Esophagus (tissue), 2 donors: ENCODE results near the gene ELL3. TPM values are rescaled to one million over a fixed set of nuclear protein-coding genes. Genes with fewer than 3 reads are reported as not detected.

ENCODE experiments used
- H3K27ac ChIP-seq, 2 donors: one replicate each; pipeline ENCODE4 v1.5.1; 2013; ENCODE audit warnings: low read depth in 2 of 2, mild to moderate bottlenecking in 2 of 2, inconsistent platforms in 1 of 2, low read length in 1 of 2, moderate library complexity in 1 of 2
- H3K27me3 ChIP-seq, 2 donors: one replicate each; pipeline ENCODE4 v1.6.1; 2013; ENCODE audit warnings: low read length in 2 of 2, control low read depth in 1 of 2, mild to moderate bottlenecking in 1 of 2; ENCODE audit not compliant: insufficient read depth in 2 of 2, control insufficient read depth in 1 of 2
- H3K36me3 ChIP-seq, 2 donors: one replicate each; pipeline ENCODE4 v1.6.1; 2013; ENCODE audit warnings: low read length in 1 of 2; ENCODE audit not compliant: control insufficient read depth in 2 of 2, insufficient read depth in 2 of 2
- H3K4me1 ChIP-seq, 2 donors: one replicate each; pipeline ENCODE4 v1.6.1; 2013; ENCODE audit warnings: low read length in 1 of 2; ENCODE audit not compliant: control insufficient read depth in 2 of 2, insufficient read depth in 2 of 2
- H3K4me3 ChIP-seq, 2 donors: one replicate each; pipeline ENCODE4 v1.5.1; 2013; ENCODE audit warnings: low read length in 2 of 2, mild to moderate bottlenecking in 2 of 2, low read depth in 1 of 2, moderate library complexity in 1 of 2
- H3K9me3 ChIP-seq, 2 donors: one replicate each; pipeline ENCODE4 v1.6.1; 2013; ENCODE audit warnings: mild to moderate bottlenecking in 2 of 2, low read depth in 1 of 2, low read length in 1 of 2, moderate library complexity in 1 of 2; ENCODE audit not compliant: control insufficient read depth in 2 of 2, insufficient read depth in 1 of 2
- WGBS, 2 donors: extraction: QIAGEN DNeasy Blood & Tissue Kit; methylation state at CpG; one replicate each; pipeline ENCODE4 v1.1.7; 2013; 5-methylcytosine and 5-hydroxymethylcytosine counted together
- polyA plus RNA-seq, 2 donors: library from polyadenylated mRNA; stranded (reverse); fragments of 200-250 nt; gene quantifications; one replicate each; pipeline ENCODE4 v1.2.3, GENCODE V29; 2013
- donor health status: healthy with polysubstance abuse.
- donor health status: Bipolar disorder and iron deficiency.

ELL3 gene
- polyA plus RNA-seq, 2 donors = 14.5 to 15.5 TPM

- WGBS, 2 donors = 1% methylated on average over 33 of the region's 33 CpGs
- peak overlapping the region; percentile 92 to 94 for H3K4me3 ChIP-seq
- peaks cover 4 to 7% of the 10 kb centered on the region in 2 donors for H3K4me1 ChIP-seq
Measured at GRCh38 chr15:43792761-43793476, 16.2 kb upstream of the ELL3 start.

GRCh38 chr15:43791993-43792760 is 15.4 kb upstream of the ELL3 start, which contains the start of gene SERF2:
Gene SERF2, plus strand, starts transcription at chr15:43792320. Its CDS starts 57 bp downstream, at chr15:43792377.
- Histone ChIP-seq H3K4me3 (peak within 1 kb of the TSS; percentile 92 to 94), H3K36me3 (peaks cover 7 to 13% of the 10 kb centered on the region in 2 donors), H3K9me3 (no peaks in the 10 kb centered on the region), H3K27ac (peak within 1 kb of the TSS; percentile 93 to 95), H3K27me3 (no peaks in the 10 kb centered on the region), H3K4me1 (peaks cover 4 to 7% of the 10 kb centered on the region in 2 donors)
- WGBS, 2 donors = 1% methylated on average over 57 to 66 of the region's 66 CpGs

More at GRCh38 chr15:43792761-43793476, 16.2 kb upstream of the ELL3 start:
- Histone ChIP-seq H3K36me3 (peaks cover 7 to 13% of the 10 kb centered on the region in 2 donors), H3K27ac (peak overlapping the region; percentile 93 to 95), H3K9me3 (no peaks in the 10 kb centered on the region), H3K27me3 (no peaks in the 10 kb centered on the region)

DNA sequence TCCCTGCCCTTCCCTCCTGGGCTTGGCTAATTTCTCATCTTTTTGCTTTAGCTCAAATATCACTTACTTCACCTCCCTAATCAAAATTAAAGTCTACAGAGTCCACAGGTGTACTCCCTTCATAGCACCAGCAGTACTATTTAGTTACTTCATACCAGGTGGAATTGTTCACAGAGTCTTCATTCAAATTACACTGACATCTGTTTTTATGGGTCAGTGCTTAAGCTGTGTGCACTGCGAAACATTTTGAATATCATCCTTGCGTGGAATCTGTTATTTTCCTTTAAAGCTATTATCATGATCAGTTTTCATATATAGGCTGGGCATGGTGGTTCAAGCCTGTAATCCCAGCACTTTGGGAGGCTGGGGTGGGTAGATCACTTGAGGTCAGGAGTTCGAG is 12.6 kb upstream of the ELL3 start:
- Histone ChIP-seq H3K27me3 (no peaks in the 10 kb centered on the region), H3K36me3 (peaks cover 0 to 6% of the 10 kb centered on the region in 2 donors), H3K4me1 (peaks cover 4 to 5% of the 10 kb centered on the region in 2 donors), H3K9me3 (no peaks in the 10 kb centered on the region), H3K27ac (no peak overlapping the region), H3K4me3 (no peak overlapping the region)
- WGBS, 2 donors = 91 to 94% methylated on average over 3 of the region's 3 CpGs

DNA sequence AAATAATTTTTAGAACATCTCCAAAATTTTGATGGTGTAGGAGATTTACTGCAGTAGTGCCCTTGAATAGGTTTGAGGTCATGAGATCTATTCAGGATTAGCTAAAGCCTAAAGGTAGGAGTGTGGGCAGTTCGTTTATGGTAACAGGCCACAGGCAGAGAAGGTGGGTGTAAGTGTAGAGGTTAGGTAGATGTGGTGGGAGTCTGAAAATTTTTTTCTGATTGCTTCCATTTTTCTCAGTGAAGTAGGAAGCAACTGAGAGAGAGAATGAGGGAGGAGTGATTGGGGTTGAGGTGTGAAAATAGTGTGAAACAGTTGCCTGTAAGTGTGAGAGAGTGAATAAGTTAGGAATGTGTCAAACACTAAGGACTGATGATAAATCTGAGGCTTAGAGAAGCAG is 2.2 kb upstream of the ELL3 start:
- Histone ChIP-seq H3K36me3 (no peaks in the 10 kb centered on the region), H3K4me3 (no peak overlapping the region), H3K27ac (no peak overlapping the region), H3K4me1 (peaks cover 0 to 11% of the 10 kb centered on the region in 2 donors), H3K27me3 (no peaks in the 10 kb centered on the region), H3K9me3 (no peaks in the 10 kb centered on the region)
- whole genome bisulfite sequencing, 2 donors = 76 to 85% methylated on average over 1 of the region's 1 CpG

DNA sequence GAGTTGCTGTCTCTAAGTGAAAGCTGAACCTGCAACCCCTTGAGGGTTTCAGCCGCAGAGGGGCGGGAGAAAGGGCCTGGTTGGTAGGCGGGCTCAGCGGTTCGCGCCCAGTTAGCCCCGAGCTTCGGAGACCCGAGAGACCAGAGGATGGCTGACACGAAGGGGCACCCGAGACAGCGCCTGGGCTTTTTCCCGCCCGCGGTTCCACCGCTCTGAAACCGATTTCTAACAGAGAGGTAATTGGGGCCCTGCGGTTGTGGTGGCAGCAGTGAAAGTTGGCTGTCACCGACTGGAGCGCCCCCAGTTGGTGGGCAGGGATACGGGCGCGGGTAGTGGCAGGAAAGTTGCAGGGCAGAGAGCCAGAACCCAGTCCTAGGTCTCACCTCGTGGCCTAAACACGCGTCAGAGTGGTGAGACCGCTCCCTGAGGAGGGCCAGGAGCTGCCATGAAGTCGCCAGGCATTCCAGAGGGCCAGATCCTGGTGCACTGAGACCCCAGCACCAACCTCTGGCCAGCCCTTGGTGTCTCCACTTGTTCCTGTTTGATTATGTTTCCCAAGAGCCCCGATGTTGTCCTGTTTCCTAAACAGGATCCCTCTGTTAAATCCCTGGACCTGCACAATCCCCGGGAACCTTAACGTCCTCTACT is 625 bp upstream of the ELL3 start:
- no peaks in the 10 kb centered on the region for H3K9me3 ChIP-seq
- H3K4me1 ChIP-seq = peaks cover 0 to 11% of the 10 kb centered on the region in 2 donors
- no peaks in the 10 kb centered on the region for H3K27me3 ChIP-seq
- WGBS, 2 donors = 1% methylated on average over 31 of the region's 31 CpGs
- no peaks in the 10 kb centered on the region for H3K36me3 ChIP-seq
- peak overlapping the region; percentile 61 to 69 for H3K4me3 ChIP-seq
- peak overlapping the region; percentile 95 to 97 for H3K27ac ChIP-seq

DNA sequence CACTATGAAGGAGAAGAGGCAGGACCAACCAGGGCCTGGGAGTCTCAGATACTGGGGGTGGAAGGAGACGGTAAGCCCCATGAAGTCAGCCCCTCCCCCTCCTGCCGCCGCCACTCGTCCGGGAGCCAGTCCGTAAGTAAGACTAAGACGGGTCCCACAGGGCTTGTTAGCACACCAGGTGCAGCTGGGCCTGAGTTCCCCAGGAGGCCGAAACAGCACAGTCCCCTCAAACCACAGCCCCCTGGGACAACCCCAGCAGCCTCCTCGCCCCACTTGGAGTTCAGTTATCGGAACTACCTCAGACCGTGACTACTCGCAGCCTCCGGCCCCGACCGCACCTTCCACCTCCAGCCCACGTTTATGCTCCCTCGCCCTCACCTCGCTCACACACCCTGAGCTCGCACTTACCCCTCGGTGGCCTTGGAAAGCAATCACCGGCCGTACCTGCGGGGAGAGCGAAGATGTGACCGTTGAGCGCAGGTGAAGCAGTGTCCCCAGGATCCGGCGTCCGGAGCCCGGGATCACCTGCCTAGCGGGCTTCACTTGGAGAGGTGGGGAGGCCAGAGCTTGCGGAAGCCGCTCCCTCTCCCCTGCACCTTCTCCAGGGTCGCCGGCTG is 557 bp downstream of the ELL3 start:
- no peaks in the 10 kb centered on the region for H3K36me3 ChIP-seq
- H3K27ac ChIP-seq = peak overlapping the region; percentile 93 to 95
- H3K9me3 ChIP-seq = no peaks in the 10 kb centered on the region
- peak overlapping the region; percentile 69 to 75 for H3K4me3 ChIP-seq
- peaks cover 0 to 11% of the 10 kb centered on the region in 2 donors for H3K4me1 ChIP-seq
- no peaks in the 10 kb centered on the region for H3K27me3 ChIP-seq
- WGBS, 2 donors = 19 to 22% methylated on average over 35 of the region's 35 CpGs

DNA sequence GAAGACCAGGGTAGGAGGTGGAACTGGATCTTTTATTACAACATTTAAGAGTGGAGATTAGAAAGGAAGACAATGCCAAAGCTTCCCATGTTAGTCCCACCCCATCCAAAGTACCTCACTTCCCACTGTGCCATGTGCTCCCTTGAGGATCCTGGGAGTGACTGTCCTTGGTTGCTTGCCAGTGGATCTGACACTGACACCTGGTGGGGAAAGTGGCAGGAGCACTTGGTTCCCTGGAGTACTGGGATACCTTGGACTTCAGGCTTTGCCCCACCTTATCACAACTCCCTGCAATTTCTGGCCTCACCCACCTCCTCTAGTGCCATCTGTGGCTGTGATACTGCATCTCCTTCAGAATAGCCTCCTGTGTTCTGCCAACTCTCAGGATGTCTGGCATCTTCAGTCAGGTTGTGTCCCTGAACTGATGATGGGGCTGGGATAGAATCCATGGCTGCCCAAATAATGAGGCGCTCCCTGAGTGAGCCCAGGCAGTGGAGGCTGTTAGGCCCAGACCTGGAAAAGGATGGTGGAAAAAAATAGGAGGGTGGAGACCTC is 1.3 kb downstream of the ELL3 start:
- Histone ChIP-seq H3K9me3 (no peaks in the 10 kb centered on the region), H3K27ac (peak overlapping the region; percentile 93 to 95)
- 76 to 94% methylated on average over 1 of the region's 1 CpG for WGBS, 2 donors

DNA sequence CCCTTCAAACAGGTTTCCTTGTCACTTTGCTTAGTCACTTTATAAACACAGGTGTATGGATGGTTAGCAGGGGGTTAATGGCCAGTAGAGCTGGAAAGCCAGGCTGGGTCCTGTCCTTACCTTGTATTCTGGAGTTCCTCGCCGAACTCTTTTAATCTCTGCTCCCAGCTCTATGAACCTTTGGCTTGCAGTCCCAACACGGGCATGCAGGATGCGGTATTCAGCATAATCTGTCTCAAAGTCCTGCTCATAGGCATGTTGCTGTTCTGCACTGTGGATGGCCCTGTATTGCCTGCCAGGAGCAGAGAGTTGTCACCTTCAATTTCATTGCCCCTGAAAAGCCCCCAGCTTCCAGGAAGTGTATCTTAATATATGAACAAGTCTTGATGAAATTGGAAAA is 2.7 kb downstream of the ELL3 start:
- Histone ChIP-seq H3K36me3 (no peaks in the 10 kb centered on the region), H3K4me3 (no peak overlapping the region), H3K9me3 (no peaks in the 10 kb centered on the region), H3K27me3 (no peaks in the 10 kb centered on the region), H3K4me1 (peaks cover 0 to 11% of the 10 kb centered on the region in 2 donors), H3K27ac (no peak overlapping the region)
- 75 to 78% methylated on average over 4 of the region's 4 CpGs for WGBS, 2 donors

More for the DNA sequence above, 1.3 kb downstream of the ELL3 start:
- H3K27me3 ChIP-seq = no peaks in the 10 kb centered on the region
- H3K4me1 ChIP-seq = peaks cover 0 to 11% of the 10 kb centered on the region in 2 donors
- H3K36me3 ChIP-seq = no peaks in the 10 kb centered on the region
- H3K4me3 ChIP-seq = peak overlapping the region; percentile 69 to 75

GRCh38 chr15:43772624-43773023 is 4.1 kb downstream of the ELL3 start:
- no peak overlapping the region for H3K4me3 ChIP-seq
- H3K36me3 ChIP-seq = peaks cover 0 to 4% of the 10 kb centered on the region in 2 donors
- no peaks in the 10 kb centered on the region for H3K27me3 ChIP-seq
- H3K9me3 ChIP-seq = no peaks in the 10 kb centered on the region
- peaks cover 0 to 11% of the 10 kb centered on the region in 2 donors for H3K4me1 ChIP-seq
- H3K27ac ChIP-seq = peak overlapping the region in 1 of 2 donors; percentile 45
